NCI-H2171 treated with DMSO at 0.1 percent for 48 hours (cell line): ENCODE data around the gene TCTN2.

Experiments used
- DNase-seq: peaks from one replicate; lab custom pipeline; 2025; lab: John Stamatoyannopoulos, UW

Gene TCTN2

DNA sequence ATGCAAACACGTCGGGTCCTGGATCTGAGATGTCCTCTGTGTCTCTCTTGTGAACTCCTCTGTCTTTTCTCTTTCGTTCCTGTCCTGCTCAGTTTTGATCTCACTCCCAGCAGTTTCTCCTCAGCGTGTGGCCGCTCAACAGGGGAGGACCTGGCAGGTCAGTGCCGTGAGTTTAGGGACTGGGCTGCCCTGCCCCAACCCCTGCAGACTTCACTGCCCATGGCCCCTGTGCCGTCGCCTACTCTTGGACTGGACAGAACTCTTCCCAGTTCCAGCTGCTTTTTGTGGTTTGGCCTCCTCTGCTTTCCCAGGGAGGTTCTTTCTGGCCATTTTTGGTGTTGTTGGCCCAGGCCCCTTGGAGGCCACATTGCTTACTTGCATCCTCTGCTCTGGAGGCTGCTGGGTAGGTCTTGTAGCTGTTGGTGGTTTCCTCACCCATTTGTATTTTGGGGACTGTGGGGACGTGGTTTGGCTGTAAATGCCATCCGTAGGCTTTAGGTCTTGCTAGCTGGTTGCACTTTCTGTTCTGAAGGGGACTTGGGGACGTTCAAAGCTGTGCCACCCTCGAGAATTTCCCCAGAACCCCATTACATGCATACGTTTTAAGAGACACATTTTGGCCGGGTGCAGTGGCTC, 71.1 kb downstream of the TCTN2 start:
- no peak for DNase-seq

GRCh38 chr12:123743002-123743401, 72.1 kb downstream of the TCTN2 start:
- no peak for DNase-seq

GRCh38 chr12:123744836-123745235, 73.9 kb downstream of the TCTN2 start:
- DNase-seq, result no peak

DNA sequence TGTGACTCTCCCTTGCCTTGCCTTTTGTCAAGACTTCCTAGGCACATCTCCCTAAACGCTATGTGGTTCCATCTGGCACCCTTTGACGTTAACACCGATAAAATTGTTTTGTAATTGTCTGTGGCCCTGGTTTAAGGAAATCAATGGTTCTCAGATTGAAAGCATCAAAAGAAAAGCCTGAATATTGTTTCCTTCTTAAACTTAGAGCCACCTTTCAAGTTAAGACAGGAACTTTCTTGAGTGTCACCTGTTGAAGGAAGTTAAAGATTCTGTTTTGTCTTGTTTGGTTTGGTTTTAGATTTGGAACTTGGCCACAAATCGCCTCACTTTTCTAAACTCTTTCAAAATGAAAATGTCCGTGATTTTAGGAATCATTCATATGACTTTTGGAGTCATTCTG, 76.4 kb downstream of the TCTN2 start:
- DNase-seq, result no peak

DNA sequence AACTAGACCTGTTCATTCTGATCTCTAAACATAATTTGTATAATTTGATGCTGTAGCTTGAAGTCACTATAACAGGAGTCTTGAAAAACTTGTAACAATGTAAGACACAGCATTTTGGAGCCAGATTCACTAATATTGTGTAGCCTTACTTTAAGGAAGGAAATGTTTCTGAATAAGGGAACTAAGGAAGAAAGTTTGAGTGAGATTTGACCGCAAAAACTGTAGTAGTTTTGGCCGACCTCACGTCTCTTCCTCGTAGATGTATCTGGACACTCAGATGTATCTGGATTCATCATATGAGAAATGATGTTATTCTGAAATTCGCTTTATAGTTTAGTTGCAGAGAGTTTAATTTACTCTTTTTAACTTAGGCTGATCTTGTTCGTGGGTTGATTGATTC, 77.2 kb downstream of the TCTN2 start:
- DNase-seq, result no peak

DNA sequence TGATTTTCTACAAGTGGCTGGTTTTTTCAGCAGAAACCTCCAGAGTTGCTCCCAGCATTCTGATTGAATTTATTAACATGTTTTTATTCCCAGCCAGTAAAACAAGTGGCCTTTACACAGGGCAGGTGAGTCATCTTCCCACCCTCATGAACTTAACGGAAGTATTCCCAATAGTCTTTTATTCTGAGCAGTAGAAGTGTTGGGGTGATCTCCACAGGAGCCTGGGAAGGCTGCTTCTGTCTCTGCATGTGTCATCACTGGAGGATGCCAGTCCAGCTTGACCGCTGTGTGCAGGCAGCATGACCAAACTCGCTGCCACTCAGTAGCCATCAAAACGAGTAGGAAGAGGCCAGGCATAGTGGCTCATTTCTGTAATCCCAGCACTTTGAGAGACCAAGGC, 77.7 kb downstream of the TCTN2 start:
- no peak for DNase-seq

DNA sequence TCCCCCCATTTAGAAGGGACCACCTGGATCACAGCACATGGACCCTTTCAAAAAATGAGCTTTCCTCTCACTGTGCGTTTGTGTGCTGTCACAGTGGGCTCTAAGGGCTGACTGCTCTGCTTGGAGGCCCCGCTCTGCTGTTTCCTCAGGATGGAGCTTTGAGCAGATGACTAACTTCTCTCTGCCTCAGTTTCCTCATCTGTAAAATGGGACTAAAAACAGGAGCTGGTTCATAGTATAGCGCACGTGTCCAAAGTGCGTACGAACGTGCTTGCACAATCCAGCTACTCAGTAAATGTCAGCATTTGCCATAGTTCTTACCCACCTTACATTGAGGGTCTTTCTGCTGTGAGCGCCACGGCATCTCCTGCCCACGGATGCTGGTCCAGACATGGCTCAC, 78.4 kb downstream of the TCTN2 start:
- no peak for DNase-seq

- DNase-seq, result no peak
Measured at GRCh38 chr12:123750159-123750656, 79.3 kb downstream of the TCTN2 start.

GRCh38 chr12:123752046-123752445, 81.1 kb downstream of the TCTN2 start:
- no peak for DNase-seq

DNA sequence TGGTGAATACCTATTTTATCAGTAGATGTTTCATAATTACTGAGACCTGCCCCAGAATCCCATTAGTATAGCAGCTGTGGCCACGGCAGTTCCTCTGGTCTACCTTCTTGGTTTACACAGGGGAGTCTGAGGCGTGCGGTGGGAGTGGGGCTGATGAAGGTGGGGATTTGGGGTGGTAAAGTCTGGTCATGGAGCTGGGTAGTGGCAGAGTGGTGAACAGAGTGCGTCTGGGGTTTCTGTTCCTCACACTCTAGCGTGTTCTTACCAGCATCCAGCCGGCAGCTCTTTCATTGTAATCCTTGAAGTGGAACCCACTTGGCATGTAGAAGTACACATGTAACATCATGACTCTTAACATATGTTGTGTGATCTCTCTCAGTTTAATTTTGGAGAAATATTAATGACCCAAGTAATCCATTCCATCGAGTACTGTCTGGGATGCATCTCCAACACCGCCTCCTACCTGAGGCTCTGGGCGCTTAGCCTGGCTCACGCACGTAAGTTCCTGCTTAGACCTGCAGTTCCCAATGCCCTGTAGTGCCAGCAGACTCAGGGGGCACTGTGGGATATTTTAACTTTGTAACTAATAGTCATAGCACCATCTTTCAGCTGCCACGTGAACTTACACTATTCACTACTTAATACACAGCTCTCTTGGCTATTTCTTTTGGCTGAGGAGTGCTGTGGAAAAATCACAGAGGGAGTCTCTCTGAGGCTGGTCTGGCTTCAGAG, 83.3 kb downstream of the TCTN2 start:
- DNase-seq, result no peak

DNA sequence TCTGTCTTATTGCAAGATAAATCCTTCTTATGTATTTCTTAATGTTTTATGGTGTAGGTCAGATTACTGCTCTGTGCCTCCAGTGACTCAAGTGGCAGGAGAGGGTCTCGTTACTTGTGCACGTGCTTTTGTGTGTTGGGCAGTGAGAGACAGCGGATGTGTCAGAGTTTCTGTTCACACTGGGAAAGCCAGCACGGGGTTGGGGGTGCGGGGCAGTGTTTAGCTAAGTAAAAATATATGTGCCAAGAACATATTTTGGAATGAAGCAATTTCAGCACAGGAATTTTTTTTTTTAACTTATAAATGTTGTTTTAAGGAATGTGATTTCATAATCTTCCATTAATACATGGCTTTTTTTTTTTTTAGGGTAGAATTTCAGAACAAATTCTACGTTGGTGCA, 86.6 kb downstream of the TCTN2 start:
- no peak for DNase-seq
